Measurements from ENCODE around the gene BPIFB3. TPM values are rescaled to one million over a fixed set of nuclear protein-coding genes. Genes with fewer than 3 reads are reported as not detected.

BPIFB3 gene
- total and polyA plus RNA-seq, 2 of the 13 experiments (the other 11 are each of a cell fraction or from before 2014, with no cell fraction given): 0.09 TPM; not detected in 1

DNA sequence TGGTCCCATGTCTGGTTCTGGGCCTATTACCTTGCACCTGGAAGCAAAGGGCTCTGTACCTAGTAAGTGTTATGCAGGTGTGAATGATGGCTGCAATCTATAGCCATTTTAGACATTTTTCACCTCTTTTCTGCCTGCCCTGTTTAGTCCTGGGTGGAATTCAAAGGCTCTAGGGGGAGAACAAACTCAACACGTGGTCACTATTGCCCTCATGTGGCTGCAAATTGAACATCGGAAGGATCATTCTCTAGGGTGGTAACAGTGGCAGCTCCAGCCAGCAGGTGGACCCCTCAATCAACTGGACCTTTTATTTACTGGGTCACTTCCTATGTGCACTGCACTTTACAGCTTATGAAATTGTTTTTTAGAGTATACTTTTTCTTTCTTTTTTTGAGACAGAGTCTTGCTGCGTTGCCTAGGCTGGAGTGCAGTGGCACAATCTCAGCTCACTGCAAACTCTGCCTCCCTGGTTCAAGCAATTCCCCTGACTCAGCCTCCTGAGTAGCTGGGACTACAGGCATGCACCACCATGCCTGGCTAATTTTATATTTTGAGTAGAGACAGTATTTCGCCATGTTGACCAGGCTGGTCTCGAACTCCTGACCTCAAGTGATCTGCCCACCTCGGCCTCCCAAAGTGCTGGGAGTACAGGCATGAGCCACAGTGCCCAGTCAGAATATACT lies 42.3 kb downstream of the BPIFB3 start (continued):
- peak; percentile 55; the same call in 1 of the 2 replicates for TF ChIP-seq DRAP1 (CRISPR knock-in tag; IDR thresholded peaks at IDR 0.05)
- peak; percentile 89; the same call in 1 of the 2 replicates for TF ChIP-seq ZSCAN9 (CRISPR knock-in tag; IDR thresholded peaks at IDR 0.05; ENCODE audit: borderline replicate concordance)
- peak; percentile 69 for TF ChIP-seq USF2 (IDR thresholded peaks at IDR 0.05; ENCODE audit: low read depth, low read length)
- TF ChIP-seq USF2 (CRISPR knock-in tag; IDR thresholded peaks at IDR 0.05; ENCODE audit: borderline replicate concordance): peak; percentile 32; the same call in 1 of the 2 replicates
- peak; percentile 93; the same call in 1 of the 2 replicates for TF ChIP-seq ZNF713 (CRISPR knock-in tag; IDR thresholded peaks at IDR 0.05)
- peak; percentile 52; the same call in 1 of the 2 replicates for TF ChIP-seq ZNF205 (CRISPR knock-in tag; IDR thresholded peaks at IDR 0.05)
- TF ChIP-seq ZKSCAN8 (CRISPR knock-in tag; IDR thresholded peaks at IDR 0.05; ENCODE audit: borderline replicate concordance): peak; percentile 78; the same call in 1 of the 2 replicates
- TF ChIP-seq ZNF740 (CRISPR knock-in tag; IDR thresholded peaks at IDR 0.05): 0 out of 2 replicates have a peak, but pooled peaks have one; percentile 52
- peak; percentile 66; the same call in 1 of the 2 replicates for TF ChIP-seq THAP11 (CRISPR knock-in tag; IDR thresholded peaks at IDR 0.05)
- peak in 1 of 2 experiments; percentile 80; a peak in 1 of 4 replicates for TF ChIP-seq KLF16 (CRISPR knock-in tag; IDR thresholded peaks at IDR 0.05)
- peak; percentile 58; the same call in 1 of the 2 replicates for TF ChIP-seq ZNF746 (CRISPR knock-in tag; IDR thresholded peaks at IDR 0.05)
- TF ChIP-seq KDM3A (CRISPR knock-in tag; IDR thresholded peaks at IDR 0.05; ENCODE audit: low read depth): peak; percentile 87
- TF ChIP-seq, protein P1, sequence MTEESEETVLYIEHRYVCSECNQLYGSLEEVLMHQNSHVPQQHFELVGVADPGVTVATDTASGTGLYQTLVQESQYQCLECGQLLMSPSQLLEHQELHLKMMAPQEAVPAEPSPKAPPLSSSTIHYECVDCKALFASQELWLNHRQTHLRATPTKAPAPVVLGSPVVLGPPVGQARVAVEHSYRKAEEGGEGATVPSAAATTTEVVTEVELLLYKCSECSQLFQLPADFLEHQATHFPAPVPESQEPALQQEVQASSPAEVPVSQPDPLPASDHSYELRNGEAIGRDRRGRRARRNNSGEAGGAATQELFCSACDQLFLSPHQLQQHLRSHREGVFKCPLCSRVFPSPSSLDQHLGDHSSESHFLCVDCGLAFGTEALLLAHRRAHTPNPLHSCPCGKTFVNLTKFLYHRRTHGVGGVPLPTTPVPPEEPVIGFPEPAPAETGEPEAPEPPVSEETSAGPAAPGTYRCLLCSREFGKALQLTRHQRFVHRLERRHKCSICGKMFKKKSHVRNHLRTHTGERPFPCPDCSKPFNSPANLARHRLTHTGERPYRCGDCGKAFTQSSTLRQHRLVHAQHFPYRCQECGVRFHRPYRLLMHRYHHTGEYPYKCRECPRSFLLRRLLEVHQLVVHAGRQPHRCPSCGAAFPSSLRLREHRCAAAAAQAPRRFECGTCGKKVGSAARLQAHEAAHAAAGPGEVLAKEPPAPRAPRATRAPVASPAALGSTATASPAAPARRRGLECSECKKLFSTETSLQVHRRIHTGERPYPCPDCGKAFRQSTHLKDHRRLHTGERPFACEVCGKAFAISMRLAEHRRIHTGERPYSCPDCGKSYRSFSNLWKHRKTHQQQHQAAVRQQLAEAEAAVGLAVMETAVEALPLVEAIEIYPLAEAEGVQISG (CRISPR knock-in tag; IDR thresholded peaks at IDR 0.05): peak; percentile 68
- peak; percentile 100 for TF ChIP-seq SMC3 (IDR thresholded peaks at IDR 0.05; ENCODE audit: low read length)
- TF ChIP-seq, protein P2, sequence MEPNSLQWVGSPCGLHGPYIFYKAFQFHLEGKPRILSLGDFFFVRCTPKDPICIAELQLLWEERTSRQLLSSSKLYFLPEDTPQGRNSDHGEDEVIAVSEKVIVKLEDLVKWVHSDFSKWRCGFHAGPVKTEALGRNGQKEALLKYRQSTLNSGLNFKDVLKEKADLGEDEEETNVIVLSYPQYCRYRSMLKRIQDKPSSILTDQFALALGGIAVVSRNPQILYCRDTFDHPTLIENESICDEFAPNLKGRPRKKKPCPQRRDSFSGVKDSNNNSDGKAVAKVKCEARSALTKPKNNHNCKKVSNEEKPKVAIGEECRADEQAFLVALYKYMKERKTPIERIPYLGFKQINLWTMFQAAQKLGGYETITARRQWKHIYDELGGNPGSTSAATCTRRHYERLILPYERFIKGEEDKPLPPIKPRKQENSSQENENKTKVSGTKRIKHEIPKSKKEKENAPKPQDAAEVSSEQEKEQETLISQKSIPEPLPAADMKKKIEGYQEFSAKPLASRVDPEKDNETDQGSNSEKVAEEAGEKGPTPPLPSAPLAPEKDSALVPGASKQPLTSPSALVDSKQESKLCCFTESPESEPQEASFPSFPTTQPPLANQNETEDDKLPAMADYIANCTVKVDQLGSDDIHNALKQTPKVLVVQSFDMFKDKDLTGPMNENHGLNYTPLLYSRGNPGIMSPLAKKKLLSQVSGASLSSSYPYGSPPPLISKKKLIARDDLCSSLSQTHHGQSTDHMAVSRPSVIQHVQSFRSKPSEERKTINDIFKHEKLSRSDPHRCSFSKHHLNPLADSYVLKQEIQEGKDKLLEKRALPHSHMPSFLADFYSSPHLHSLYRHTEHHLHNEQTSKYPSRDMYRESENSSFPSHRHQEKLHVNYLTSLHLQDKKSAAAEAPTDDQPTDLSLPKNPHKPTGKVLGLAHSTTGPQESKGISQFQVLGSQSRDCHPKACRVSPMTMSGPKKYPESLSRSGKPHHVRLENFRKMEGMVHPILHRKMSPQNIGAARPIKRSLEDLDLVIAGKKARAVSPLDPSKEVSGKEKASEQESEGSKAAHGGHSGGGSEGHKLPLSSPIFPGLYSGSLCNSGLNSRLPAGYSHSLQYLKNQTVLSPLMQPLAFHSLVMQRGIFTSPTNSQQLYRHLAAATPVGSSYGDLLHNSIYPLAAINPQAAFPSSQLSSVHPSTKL (CRISPR knock-in tag; IDR thresholded peaks at IDR 0.05): peak; percentile 68
- TF ChIP-seq ZNF772 (CRISPR knock-in tag; IDR thresholded peaks at IDR 0.05): 0 out of 2 replicates have a peak, but pooled peaks have one; percentile 37
- TF ChIP-seq, protein P3, sequence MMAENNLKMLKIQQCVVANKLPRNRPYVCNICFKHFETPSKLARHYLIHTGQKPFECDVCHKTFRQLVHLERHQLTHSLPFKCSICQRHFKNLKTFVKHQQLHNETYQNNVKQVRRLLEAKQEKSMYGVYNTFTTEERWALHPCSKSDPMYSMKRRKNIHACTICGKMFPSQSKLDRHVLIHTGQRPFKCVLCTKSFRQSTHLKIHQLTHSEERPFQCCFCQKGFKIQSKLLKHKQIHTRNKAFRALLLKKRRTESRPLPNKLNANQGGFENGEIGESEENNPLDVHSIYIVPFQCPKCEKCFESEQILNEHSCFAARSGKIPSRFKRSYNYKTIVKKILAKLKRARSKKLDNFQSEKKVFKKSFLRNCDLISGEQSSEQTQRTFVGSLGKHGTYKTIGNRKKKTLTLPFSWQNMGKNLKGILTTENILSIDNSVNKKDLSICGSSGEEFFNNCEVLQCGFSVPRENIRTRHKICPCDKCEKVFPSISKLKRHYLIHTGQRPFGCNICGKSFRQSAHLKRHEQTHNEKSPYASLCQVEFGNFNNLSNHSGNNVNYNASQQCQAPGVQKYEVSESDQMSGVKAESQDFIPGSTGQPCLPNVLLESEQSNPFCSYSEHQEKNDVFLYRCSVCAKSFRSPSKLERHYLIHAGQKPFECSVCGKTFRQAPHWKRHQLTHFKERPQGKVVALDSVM (CRISPR knock-in tag; IDR thresholded peaks at IDR 0.05): 0 out of 2 replicates have a peak, but pooled peaks have one; percentile 24
